AG08395 (cell line): ENCODE data around the gene PLPPR3.
A peak's percentile ranks its signal among the peaks of the same experiment; 100 is the strongest.

ENCODE experiments used
- DNase-seq: peaks from one replicate; pipeline ENCODE4 v3.0.0; 2012; ENCODE audit warnings: mixed read lengths, low spot score

Gene PLPPR3

GRCh38 chr19:776549-776948, 45.2 kb downstream of the PLPPR3 start:
- no peak for DNase-seq

- DNase-seq: no peak
These were observed 48.9 kb downstream of the PLPPR3 start for GRCh38 chr19:772730-773436.

- DNase-seq: no peak
These were observed 49.7 kb downstream of the PLPPR3 start for GRCh38 chr19:772063-772462.

GRCh38 chr19:771332-771785, 50.4 kb downstream of the PLPPR3 start:
- DNase-seq: peak; percentile 58

GRCh38 chr19:769616-770015, 52.1 kb downstream of the PLPPR3 start:
- no peak for DNase-seq

- peak; percentile 91 for DNase-seq
These were observed 53.3 kb downstream of the PLPPR3 start for GRCh38 chr19:768424-768823.

GRCh38 chr19:765179-765738, 56.5 kb downstream of the PLPPR3 start:
- DNase-seq: no peak

GRCh38 chr19:764301-764700, 57.5 kb downstream of the PLPPR3 start:
- no peak for DNase-seq

- no peak for DNase-seq
These were observed 57.9 kb downstream of the PLPPR3 start for GRCh38 chr19:763869-764268.

GRCh38 chr19:763181-763580, 58.6 kb downstream of the PLPPR3 start:
- DNase-seq: no peak
